GM18873 (cell line): ENCODE measurements around the gene PLOD1.
"Not testable (repeated sequence)": the region's sequence is repeated elsewhere in the genome, so short reads cannot be mapped to it uniquely, and the experiment has no call there.

ENCODE experiments used
- ATAC-seq: cut with Tn5 transposase; IDR thresholded peaks from one replicate; pipeline ENCODE4 v1.9.1; 2021; ENCODE audit warnings: mild to moderate bottlenecking, moderate library complexity, moderate number of reproducible peaks; ENCODE audit not compliant: unreplicated experiment, low FRiP score

The PLOD1 gene

DNA sequence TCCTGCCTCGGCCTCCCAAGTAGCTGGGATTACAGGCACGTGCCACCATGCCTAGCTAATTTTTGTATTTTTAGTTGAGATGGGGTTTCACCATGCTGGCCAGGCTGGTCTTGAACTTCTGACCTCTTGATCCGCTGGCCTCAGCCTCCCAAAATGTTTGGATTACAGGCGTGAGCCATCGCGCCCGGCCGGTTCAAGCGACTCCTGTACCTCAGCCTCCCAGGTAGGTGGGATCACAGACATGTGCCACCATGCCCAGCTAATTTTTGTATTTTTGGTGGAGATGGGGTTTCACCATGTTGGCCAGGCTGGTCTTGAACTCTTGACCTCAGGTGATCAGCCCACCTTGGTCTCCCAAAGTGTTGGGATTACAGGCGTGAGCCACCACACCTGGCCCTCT is 1.2 kb downstream of the PLOD1 start:
- not testable (repeated sequence) for ATAC-seq

DNA sequence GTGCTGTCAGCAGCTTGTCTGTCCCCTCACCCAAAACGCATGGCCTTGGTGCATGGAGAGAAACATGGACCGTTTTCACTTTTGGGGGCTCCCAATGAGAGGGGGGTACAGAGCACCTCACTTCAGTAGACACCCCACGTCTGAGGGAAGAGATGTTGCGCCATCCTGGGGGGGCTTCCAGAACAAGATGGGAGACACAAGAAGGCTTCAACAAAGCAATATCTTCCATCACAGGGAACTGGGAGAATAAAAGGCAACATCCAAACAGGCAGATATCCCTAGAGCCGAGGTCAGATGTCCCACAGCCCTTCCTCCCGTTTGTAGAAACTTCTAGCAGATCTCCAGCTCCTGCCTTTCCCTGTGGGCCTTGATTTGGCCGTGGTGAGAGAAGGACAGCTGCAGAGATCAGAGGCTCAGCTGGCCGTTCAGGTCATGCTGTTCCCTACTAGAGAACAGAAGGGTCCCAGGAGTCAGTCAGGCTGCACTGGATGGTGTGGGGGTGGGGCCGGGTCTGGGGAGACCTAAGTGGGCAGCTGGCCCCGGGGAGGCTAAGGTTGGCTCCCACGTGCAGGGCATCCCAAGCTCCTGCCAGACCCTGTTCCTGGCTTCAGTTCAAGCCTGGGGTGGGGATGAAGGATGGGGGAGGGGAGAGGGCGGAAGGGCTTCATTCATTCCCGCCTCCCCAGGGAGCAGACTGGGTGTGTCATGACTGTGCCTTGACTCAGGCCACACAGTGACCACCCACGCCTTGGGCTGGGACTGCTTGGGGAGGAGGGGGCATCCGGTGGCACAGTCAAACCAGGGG is 4.4 kb downstream of the PLOD1 start:
- ATAC-seq = no peak

DNA sequence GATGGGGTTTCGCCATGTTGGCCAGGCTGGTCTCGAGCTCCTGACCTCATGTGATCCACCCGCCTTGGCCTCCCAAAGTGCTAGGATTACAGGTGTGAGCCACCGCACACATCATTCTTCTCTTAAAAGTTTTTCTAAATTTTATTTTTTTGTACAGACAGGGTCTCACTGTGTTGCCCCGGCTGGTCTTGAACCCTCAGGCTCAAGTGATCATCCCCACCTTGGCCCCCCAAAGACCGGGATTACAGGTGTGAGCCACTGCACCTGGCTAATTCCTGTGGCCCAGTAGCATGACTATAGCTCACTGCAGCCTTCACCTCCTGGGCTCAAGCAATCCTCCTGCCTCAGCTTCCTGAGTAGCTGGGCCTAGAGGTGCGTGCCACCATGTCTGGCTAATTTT is 5.3 kb downstream of the PLOD1 start:
- not testable (repeated sequence) for ATAC-seq

DNA sequence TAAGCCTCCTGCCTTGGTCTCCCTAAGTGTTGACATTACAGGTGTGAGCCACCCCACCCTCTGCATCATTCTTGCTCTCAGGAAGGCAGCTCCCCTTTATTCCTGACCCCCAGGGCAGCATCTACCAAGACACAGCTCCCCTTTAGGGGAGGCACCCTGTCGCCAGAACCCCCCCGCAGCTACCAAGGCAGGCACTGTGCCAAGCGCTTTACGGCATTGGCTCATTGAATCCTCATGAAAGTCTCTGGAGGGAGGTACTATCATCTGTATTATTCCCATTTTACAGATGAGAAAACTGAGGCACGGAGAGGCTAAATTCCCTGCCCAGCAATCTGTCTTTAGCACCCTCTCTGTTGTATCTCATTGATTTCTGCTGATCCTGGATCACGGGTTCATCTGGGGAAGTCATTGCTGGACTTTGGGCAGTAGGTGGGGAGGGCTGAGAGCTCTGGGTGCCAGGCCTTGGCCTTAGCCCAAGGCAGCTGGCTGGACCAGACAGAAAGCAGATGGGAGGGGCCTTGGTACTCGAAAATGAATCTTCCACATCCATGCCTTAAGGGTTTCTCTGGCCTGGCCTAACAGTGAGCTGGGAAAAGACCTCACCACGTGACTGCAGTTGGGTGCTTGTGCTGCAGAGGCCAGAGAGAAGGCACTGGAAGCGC is 5.9 kb downstream of the PLOD1 start:
- no peak for ATAC-seq

DNA sequence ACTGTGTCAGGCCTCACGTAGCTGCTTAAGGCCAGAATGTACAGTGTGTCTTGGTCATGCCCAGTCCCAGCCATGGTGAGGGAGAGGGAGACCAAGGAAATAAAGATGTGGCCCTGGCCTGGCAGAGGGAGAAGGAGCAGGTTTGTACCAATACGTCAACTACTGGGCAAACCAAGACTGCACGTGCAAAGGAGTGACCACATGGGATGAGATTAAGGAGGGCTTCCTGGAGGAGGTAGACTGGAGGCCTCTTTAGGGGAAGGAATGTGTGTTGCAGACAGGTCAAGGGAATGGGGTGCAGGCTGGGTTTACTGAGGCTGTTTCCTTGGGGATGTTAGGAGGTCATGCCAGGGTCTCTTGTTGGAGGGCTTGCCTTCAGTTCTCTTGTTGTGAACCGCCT is 7.8 kb downstream of the PLOD1 start:
- no peak for ATAC-seq

DNA sequence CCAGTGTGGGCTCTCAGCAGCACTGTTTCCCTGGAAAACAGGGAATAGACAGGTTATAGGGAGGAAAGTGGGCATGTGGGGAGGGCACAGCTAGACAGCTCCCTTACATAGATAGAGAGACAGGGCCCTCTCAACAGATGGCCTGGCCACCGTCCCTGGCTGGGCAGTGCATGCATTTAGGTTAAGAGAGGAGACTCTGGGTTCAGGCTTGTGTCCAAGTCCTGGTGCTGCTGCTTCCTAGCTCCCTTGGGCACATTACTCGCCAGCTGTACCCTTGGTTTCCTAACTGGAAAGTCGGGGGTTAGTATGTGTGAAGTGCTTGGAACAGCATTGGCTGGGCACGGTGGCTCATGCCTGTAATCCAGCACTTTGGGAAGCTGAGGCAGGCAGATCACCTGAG is 9.1 kb downstream of the PLOD1 start:
- ATAC-seq = no peak

DNA sequence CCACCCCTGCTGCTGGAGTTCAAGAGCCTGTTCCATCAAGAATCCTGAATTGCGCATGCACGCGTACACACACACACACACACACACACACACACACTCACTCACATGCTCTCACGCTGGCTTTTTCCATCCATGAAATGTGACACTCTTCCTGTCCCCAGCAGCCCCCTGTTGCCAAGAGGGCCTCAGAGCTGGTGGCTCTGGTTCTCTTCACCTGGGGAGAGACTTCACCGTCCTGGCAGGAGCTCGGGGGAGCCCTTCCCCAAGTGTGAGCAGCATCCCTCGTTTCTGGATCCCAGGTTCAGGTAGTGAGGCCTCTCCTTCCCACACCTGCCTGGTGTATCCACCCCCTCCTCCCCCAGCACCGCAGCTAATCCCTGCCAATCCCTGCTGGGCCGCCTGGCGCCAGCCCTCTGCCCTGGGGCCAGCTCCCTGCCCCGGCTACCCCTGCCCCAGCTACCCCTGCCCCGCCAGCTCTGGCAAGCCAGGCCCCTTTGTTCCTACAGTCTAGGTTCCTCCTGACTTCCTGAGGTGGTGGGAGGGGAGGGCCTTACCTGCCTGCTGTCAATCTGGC is 9.9 kb downstream of the PLOD1 start:
- ATAC-seq = no peak

DNA sequence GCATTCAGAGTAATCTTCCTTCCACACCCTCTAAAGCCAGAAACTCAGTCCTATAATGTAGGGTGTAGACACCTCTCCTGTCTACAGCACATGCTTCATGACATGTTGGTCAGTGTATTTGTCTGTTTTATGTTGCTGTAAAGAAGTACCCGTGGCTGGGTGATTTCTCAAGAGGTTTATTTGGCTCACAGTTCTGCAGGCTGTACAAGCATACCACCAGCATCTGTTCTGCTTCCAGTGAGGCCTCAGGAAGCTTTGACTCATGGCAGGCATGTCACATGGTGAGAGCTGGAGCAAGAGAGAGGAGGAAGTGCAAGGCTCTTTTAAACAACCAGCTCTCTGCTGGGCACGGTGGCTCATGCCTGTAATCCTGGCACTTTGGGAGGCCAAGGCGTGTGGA is 12.1 kb downstream of the PLOD1 start:
- no peak for ATAC-seq

DNA sequence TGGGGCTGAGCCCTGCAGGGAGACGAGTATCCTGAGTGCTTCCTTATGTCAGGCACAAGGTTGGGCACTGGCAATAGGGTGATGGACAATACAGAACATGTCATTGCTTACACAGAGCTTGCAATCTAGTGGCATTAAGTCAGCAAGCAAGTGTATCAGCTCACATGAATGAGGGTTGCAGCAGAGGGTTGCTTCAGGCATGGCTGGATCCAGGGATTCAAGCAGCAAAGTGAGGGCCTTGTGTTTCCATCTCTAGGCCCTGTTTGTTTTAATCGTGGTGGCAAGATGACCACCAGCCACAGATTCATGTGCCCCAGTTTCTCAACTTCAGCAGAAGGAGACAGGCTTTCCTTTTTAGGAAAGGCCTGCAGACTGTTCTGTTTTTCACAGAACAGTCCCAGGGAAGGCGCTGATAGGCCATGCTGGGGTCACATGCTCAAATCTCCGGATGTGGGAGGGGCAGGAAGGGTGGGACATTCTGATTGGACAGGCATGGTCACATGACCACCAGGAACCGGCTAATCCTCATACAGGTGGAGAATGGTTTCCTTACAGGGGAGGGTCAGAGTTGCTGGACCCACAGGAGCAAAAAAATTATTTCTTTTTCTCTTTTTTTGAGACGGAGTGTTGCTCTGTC is 14.4 kb downstream of the PLOD1 start:
- ATAC-seq = no peak

DNA sequence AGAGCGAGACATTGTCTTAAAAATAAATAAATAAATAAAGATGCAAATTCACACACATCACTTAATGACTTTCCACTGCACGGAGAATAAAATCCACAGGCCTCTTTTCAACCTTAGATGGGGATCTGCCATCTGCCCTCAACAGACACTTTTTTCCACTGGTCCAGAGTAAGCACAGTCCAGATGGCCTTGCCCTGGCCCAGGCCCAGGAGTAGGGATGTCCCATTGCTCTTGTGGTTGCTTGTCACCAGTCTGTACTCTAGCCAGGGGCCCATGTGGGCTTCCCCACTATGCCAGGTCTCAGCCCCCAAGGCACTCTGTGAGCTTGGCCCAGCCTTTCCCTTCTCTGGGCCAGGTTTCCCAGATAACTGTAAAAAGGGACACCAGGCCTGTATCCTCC is 17.4 kb downstream of the PLOD1 start:
- ATAC-seq = no peak

DNA sequence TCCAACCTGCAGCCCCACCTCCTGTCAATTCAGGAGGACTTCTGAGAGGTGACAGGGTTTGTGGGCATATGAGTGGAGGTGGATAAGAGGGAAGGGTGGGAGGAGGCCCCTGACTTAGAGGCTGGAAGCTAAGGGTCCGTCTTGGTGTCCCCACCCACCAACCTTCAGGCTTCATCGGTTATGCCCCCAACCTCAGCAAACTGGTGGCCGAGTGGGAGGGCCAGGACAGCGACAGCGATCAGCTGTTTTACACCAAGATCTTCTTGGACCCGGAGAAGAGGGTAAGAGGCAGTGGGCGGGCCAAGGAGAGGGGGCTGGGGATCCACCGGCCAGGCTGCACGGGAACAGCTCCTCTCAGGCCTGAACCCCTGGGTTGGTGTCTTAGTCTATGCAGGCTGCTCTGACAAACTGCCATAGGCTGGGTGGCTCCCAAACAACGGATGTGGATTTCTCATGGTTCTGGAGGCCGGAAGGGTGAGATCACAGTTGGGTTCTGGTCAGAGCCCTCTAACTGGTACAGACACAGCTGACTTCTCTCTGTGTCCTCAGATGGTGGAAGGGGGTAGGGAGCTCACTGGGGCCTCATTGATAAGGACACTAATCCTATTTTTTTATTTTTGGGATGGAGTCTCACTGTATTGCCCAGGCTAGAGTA is 18.1 kb downstream of the PLOD1 start:
- ATAC-seq = no peak

DNA sequence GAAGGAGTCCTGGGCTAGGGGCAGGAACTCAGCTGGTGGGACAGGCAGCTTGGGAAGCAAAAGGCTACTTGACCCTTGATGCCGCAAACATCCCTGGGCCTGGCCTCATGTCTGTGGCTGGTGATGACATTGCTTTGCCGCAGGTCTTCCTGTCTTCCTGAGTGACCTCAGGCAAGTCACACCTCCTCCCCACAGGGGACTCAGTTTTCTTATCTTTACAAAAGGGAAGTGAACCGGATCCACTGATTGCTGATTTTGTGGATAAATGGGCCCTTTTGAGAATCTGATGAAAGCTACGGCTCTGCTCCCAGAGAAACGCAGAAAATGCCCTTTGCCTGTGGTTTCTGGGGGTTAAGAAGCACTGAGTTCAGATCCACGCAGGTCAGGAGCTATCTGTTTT is 20.7 kb downstream of the PLOD1 start:
- ATAC-seq = no peak

DNA sequence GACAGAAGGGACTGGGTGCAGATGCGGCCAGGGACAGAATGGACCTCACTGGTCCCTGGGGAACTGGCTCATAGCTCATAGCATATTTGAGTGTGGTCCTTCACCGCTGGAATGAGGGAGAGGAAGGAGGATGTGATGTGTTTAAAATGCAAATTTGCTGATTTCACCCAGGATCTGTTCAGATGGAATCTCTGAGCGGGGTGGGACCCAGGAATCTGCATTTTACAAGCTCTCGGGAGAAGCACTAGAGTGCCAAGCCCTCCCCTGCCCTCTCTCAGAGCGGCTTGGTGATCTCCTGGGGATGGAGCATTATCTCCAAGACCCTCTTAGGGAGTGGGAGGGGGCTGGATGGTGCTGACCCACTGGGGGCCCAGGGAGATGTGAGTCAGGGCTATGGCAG is 22.9 kb downstream of the PLOD1 start:
- no peak for ATAC-seq

DNA sequence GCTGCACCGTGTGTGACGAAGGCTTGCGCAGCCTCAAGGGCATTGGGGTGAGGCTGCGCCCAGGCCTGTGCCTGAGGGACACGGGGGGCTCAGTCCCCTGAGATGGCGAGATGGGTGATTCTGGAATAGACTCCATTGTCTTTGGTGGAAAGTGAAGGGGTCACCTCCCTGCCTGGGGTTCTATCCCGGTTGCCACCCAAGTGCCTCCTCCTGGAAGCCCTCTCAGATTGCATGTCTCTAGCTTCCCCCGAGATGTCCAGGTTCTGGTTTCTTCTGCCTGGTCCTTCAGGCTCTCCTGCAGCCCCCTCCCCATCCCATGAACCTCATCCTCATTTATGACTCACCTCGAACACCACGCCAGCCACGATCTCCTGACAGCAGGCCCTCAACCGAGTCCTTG is 23.4 kb downstream of the PLOD1 start:
- no peak for ATAC-seq

DNA sequence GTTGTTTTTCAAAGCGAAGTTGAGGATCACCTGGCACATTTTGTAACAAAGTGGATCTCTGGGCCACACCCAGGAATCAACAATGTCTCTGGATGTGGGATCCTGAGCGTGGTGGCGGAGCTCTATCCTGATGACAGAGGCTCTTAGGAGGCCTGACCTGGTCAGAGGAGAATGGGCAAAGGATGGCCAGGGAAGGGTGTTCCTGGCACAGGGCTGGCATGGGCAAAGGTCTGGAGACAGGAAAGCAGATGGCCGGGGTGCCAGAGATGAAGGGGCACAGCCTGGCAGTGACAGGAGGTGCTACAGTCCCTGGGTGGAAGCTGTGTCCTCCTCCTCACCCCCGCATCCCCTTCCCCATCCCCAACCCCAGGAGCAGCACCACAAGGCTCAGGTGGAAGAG is 25.8 kb downstream of the PLOD1 start:
- ATAC-seq = no peak

DNA sequence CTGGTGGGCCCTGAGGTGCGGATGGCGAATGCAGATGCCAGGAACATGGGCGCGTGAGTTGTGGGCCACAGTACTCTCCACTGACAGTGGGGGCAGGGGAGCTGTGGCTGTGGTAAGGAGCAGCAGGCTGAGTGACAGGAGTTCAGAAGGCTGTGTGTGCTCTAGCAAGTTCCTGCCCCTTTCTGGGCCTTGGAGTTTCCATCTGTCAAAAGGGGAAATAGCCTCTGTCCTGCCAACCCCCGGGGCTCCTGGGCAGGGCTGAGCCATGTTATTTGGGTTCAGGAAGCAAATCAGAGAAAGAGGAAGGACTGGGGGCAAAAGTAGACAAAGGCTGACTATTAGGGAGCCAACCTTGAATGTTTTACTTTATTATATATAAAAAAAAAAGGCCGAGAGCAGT is 26.2 kb downstream of the PLOD1 start:
- ATAC-seq = no peak

DNA sequence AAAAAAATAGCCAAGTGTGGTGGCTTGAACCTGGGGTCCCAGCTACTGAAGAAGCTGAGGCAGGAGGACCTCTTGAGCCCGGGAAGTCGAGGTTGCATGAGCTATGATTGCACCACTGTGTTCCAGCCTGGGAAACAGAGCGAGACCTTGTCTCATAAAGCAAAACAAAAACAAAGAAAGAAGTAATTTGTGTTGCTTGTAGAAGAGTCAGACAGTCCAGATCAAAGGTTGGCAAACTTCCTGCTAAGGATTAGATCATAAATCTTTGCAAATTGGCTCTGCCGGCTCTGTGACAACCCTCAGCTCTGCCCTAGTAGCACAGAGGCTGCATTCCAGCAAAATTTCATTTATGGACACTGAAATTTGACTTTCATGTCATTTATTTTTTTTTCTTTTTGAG is 26.7 kb downstream of the PLOD1 start:
- ATAC-seq = no peak

DNA sequence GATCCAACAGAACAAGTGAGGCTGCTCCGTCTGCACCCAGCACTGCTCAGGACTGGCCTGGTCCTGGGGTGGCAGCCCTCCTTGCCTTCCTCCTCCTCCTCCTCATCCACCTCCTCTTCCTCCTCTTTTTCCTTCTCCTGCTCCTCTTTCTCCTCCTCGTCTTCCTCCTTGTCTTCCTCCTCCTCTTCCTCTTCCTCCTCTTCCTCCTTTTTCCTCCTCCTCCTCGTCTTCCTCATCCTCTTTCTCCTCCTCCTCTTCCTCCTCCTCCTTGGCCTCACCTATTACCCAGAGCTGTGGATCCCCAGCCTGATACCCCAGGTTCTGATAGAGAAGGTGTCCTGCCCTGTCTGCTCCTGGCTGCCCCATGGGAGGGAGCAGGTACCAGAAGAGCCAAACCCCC is 29.1 kb downstream of the PLOD1 start:
- no peak for ATAC-seq

DNA sequence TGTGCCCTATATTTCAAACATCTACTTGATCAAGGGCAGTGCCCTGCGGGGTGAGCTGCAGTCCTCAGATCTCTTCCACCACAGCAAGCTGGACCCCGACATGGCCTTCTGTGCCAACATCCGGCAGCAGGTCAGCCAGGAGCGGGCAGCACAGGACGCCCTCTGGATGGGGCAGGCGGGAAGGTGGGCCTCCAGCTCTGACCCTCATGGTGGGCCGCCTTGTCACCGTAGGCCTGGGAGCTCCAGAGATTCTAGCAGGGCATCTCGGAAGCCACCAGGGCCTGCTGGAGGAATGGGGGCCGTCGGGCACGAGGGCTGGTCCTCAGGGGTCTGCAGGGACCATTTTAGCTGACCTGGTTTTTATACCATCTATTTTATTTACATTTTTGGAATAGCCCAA is 30.1 kb downstream of the PLOD1 start:
- ATAC-seq = no peak

DNA sequence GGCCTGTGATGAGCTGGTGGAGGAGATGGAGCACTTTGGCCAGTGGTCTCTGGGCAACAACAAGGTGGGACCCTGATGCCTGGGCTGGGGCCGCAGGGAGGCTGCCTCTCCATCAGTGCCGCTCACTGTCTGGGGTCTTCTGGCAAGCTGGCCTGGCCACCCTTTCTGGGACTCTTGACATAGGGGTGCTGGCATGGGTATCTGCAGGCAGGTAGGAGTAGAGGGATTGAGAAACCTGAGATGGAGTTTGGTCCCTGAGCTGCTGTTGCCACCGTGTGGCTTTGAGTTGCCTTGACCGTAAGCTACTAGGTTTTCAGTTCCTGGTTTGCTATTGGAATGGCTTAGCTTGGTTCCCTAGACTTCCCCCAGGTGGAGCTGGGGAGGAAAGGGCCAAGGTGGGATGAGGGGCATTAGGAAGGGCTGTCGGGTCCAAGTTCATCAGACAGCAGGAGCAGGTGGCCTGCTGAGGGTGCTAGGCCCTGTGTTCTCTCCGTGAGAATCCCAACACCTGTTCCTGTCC is 32.6 kb downstream of the PLOD1 start:
- no peak for ATAC-seq
